Ectodermal cell (in vitro differentiated cells): ENCODE data around the gene ANKHD1.

Experiments
- H3K27ac ChIP-seq: 2 replicates; pipeline ENCODE4 v1.7.0; 2013; ENCODE audit warnings: mild to moderate bottlenecking, low read depth, low read length; ENCODE audit not compliant: insufficient read depth, poor library complexity, severe bottlenecking
- H3K27me3 ChIP-seq: 2 replicates; pipeline ENCODE4 v1.7.0; 2013; ENCODE audit warnings: mild to moderate bottlenecking, low read length; ENCODE audit not compliant: insufficient read depth, control insufficient read depth, poor library complexity, severe bottlenecking
- H3K36me3 ChIP-seq: one replicate; pipeline ENCODE4 v1.7.0; 2013; ENCODE audit warnings: low read length; ENCODE audit not compliant: control insufficient read depth, insufficient read depth
- H3K4me1 ChIP-seq: one replicate; pipeline ENCODE4 v1.7.0; 2013; ENCODE audit warnings: low read length; ENCODE audit not compliant: control insufficient read depth, insufficient read depth
- H3K4me3 ChIP-seq: 2 replicates; pipeline ENCODE4 v1.7.0; 2013; ENCODE audit warnings: low read depth, low read length, control low read depth; ENCODE audit not compliant: insufficient read depth
- H3K9me3 ChIP-seq: 2 replicates; pipeline ENCODE4 v1.7.0; 2013; ENCODE audit warnings: mild to moderate bottlenecking, low read length, moderate library complexity; ENCODE audit not compliant: control insufficient read depth
- WGBS, 2 experiments: methylation state at CpG; one replicate each; pipeline ENCODE4 v1.1.7; 2013; ENCODE audit warnings: missing lambda C conversion rate in 2 of 2; 5-methylcytosine and 5-hydroxymethylcytosine counted together

ANKHD1 gene

GRCh38 chr5:140550147-140551079 is 148.8 kb downstream of the ANKHD1 start:
- H3K36me3 ChIP-seq, result peaks cover 20% of the 10 kb centered on the region
- H3K27me3 ChIP-seq, result no peaks in the 10 kb centered on the region
- no peak overlapping the region for H3K27ac ChIP-seq
- peaks cover 27% of the 10 kb centered on the region for H3K4me1 ChIP-seq
- WGBS, 2 experiments, result 93 to 96% methylated on average over 11 of the region's 11 CpGs
- H3K4me3 ChIP-seq, result no peak overlapping the region
- H3K9me3 ChIP-seq, result no peaks in the 10 kb centered on the region

GRCh38 chr5:140551872-140552271 is 150.2 kb downstream of the ANKHD1 start:
- no peak overlapping the region for H3K4me3 ChIP-seq
- H3K9me3 ChIP-seq, result no peaks in the 10 kb centered on the region
- peaks cover 30% of the 10 kb centered on the region for H3K4me1 ChIP-seq
- peaks cover 20% of the 10 kb centered on the region for H3K36me3 ChIP-seq
- no peak overlapping the region for H3K27ac ChIP-seq
- WGBS, 2 experiments, result 93 to 95% methylated on average over 4 of the region's 4 CpGs
- H3K27me3 ChIP-seq, result no peaks in the 10 kb centered on the region

- peaks cover 20% of the 10 kb centered on the region for H3K36me3 ChIP-seq
- no peaks in the 10 kb centered on the region for H3K27me3 ChIP-seq
- 91 to 94% methylated on average over 2 of the region's 2 CpGs for WGBS, 2 experiments
- peaks cover 21% of the 10 kb centered on the region for H3K4me1 ChIP-seq
- no peak overlapping the region for H3K4me3 ChIP-seq
- no peak overlapping the region for H3K27ac ChIP-seq
- no peaks in the 10 kb centered on the region for H3K9me3 ChIP-seq
These were observed 152.0 kb downstream of the ANKHD1 start for GRCh38 chr5:140553657-140554056.

- WGBS, 2 experiments, result 93 to 94% methylated on average over 2 of the region's 2 CpGs
- Histone ChIP-seq H3K36me3 (peaks cover 15% of the 10 kb centered on the region), H3K4me1 (peaks cover 18% of the 10 kb centered on the region), H3K27ac (no peak overlapping the region), H3K27me3 (no peaks in the 10 kb centered on the region), H3K9me3 (no peaks in the 10 kb centered on the region), H3K4me3 (no peak overlapping the region)
These were observed 152.8 kb downstream of the ANKHD1 start for GRCh38 chr5:140554454-140554853.

GRCh38 chr5:140555747-140556312 is 154.2 kb downstream of the ANKHD1 start:
- no peaks in the 10 kb centered on the region for H3K9me3 ChIP-seq
- peaks cover 18% of the 10 kb centered on the region for H3K4me1 ChIP-seq
- no peaks in the 10 kb centered on the region for H3K27me3 ChIP-seq
- peaks cover 2% of the 10 kb centered on the region for H3K36me3 ChIP-seq
- peak overlapping the region; percentile 96 for H3K4me3 ChIP-seq
- 89 to 91% methylated on average over 1 of the region's 1 CpG for WGBS, 2 experiments
- H3K27ac ChIP-seq, result no peak overlapping the region

GRCh38 chr5:140556438-140556837 is 154.8 kb downstream of the ANKHD1 start:
- no peak overlapping the region for H3K27ac ChIP-seq
- WGBS, 2 experiments, result 7 to 18% methylated on average over 5 to 6 of the region's 6 CpGs

GRCh38 chr5:140557136-140557805 is 155.6 kb downstream of the ANKHD1 start, which contains the start of gene SRA1:
Gene SRA1, minus strand, starts transcription at chr5:140557473. Its CDS starts 21 bp downstream, at chr5:140557452.
- Histone ChIP-seq H3K36me3 (no peaks in the 10 kb centered on the region), H3K27me3 (no peaks in the 10 kb centered on the region), H3K4me3 (peak within 1 kb of the TSS; percentile 96), H3K4me1 (peaks cover 18% of the 10 kb centered on the region), H3K9me3 (no peaks in the 10 kb centered on the region), H3K27ac (peak within 1 kb of the TSS; percentile 91)
- WGBS, 2 experiments, result 1% methylated on average over 46 of the region's 46 CpGs

More at GRCh38 chr5:140556438-140556837, 154.8 kb downstream of the ANKHD1 start:
- no peaks in the 10 kb centered on the region for H3K9me3 ChIP-seq
- peaks cover 18% of the 10 kb centered on the region for H3K4me1 ChIP-seq
- peak overlapping the region; percentile 96 for H3K4me3 ChIP-seq
- H3K36me3 ChIP-seq, result no peaks in the 10 kb centered on the region
- no peaks in the 10 kb centered on the region for H3K27me3 ChIP-seq

- 91 to 98% methylated on average over 3 of the region's 3 CpGs for WGBS, 2 experiments
- Histone ChIP-seq H3K4me1 (peaks cover 18% of the 10 kb centered on the region), H3K9me3 (no peaks in the 10 kb centered on the region), H3K4me3 (peak overlapping the region; percentile 96), H3K36me3 (no peaks in the 10 kb centered on the region), H3K27me3 (no peaks in the 10 kb centered on the region), H3K27ac (peak overlapping the region; percentile 91)
These were observed 156.3 kb downstream of the ANKHD1 start for GRCh38 chr5:140557965-140558364.

- H3K4me3 ChIP-seq, result no peak overlapping the region
- no peaks in the 10 kb centered on the region for H3K9me3 ChIP-seq
- no peaks in the 10 kb centered on the region for H3K36me3 ChIP-seq
- H3K4me1 ChIP-seq, result peaks cover 22% of the 10 kb centered on the region
- no peak overlapping the region for H3K27ac ChIP-seq
- WGBS, 2 experiments, result 93 to 97% methylated on average over 9 of the region's 9 CpGs
- H3K27me3 ChIP-seq, result no peaks in the 10 kb centered on the region
These were observed 156.9 kb downstream of the ANKHD1 start for GRCh38 chr5:140558542-140558941.

GRCh38 chr5:140560227-140560626 is 158.6 kb downstream of the ANKHD1 start:
- Histone ChIP-seq H3K4me3 (no peak overlapping the region), H3K27me3 (no peaks in the 10 kb centered on the region), H3K36me3 (no peaks in the 10 kb centered on the region), H3K4me1 (peaks cover 22% of the 10 kb centered on the region), H3K27ac (no peak overlapping the region), H3K9me3 (no peaks in the 10 kb centered on the region)
- 91 to 95% methylated on average over 10 of the region's 10 CpGs for WGBS, 2 experiments
